ENCODE data around the gene DOCK8. TPM values are rescaled to one million over a fixed set of nuclear protein-coding genes. Genes with fewer than 3 reads are reported as not detected.

Gene DOCK8
- total and polyA plus RNA-seq, 2 experiments from 2014 or later = not detected

DNA sequence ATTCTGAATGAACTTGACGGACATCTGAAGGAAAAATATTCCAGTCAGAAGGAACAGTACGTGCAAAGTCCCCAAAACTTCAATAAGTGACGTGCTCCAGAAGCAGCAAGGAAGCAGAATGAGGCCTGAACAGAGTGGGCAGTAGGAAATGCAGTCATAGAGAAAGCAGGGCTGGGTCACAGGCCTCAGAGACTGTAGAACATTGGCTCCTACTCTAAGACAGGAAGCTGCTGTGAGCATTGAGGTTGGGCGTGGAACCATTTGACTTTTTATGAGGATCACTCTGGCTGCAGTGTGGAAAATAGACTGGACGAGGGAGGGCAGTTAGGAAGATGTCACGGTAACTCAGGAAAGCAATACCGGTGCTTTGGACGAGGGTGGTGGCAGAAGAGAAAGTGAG lies 64.0 kb downstream of the DOCK8 start:
- no peak overlapping the region for H3K4me2 ChIP-seq (ENCODE audit: unreplicated experiment)
- TF ChIP-seq EZH2phosphoT487 (IDR thresholded peaks at IDR 0.05; ENCODE audit: insufficient read depth, low read depth) (no peak), EZH2 (IDR thresholded peaks at IDR 0.05; ENCODE audit: insufficient read depth, poor library complexity, severe bottlenecking) (no peak)
- no peak overlapping the region for H3K27ac ChIP-seq
- 25 to 28% methylated on average over 8 of the region's 8 CpGs for WGBS, 2 experiments (ENCODE audit: low coverage in 1 of 2, low lambda C conversion rate in 2 of 2, missing lambda C conversion rate in 2 of 2)
- DNase-seq = no peak
- H3K9me2 ChIP-seq (ENCODE audit: insufficient read depth) = no peaks in the 10 kb centered on the region
- no peak overlapping the region for H2AFZ ChIP-seq
- no peak overlapping the region for H3K4me3 ChIP-seq
- in situ Hi-C loops (cut with MboI) = no loop called here
- no peaks in the 10 kb centered on the region for H4K20me1 ChIP-seq (ENCODE audit: insufficient read depth)
- H3K36me3 ChIP-seq (ENCODE audit: low read depth) = no peaks in the 10 kb centered on the region
- H3K79me2 ChIP-seq (ENCODE audit: insufficient read depth) = no peaks in the 10 kb centered on the region
- H3K9ac ChIP-seq = no peak overlapping the region
- H3F3A ChIP-seq (ENCODE audit: insufficient read depth) = no peaks in the 10 kb centered on the region
- no peaks in the 10 kb centered on the region for H3K4me1 ChIP-seq (ENCODE audit: insufficient read depth)
- H3K27me3 ChIP-seq (replicated peaks; ENCODE audit: insufficient read depth) = no peaks in the 10 kb centered on the region
- no peaks in the 10 kb centered on the region for H3K9me3 ChIP-seq (ENCODE audit: low read depth)

DNA sequence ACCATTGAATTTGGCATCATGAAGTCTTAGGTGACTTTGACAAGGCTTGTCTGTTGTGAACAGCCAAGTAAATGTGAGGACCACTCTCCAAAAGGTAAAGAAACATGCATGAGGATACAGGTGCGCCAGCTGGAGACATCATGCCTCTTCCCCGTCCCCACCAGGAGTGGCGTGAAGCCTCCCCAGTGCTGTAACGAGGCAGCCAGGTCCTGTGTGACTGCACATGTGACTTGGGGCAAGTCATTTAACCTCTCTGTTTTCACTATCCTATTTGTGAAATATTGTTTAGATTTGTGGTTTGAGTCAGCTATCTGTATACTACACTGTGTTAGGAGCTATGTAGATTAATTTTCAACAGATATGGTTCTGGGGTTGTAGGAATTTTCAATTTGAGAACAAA lies 65.0 kb downstream of the DOCK8 start:
- Histone ChIP-seq H3F3A (ENCODE audit: insufficient read depth) (no peaks in the 10 kb centered on the region), H2AFZ (no peak overlapping the region), H3K4me3 (no peak overlapping the region), H3K9ac (no peak overlapping the region), H3K27ac (no peak overlapping the region), H3K9me3 (ENCODE audit: low read depth) (no peaks in the 10 kb centered on the region), H3K9me2 (ENCODE audit: insufficient read depth) (no peaks in the 10 kb centered on the region), H3K27me3 (replicated peaks; ENCODE audit: insufficient read depth) (no peaks in the 10 kb centered on the region), H3K79me2 (ENCODE audit: insufficient read depth) (no peaks in the 10 kb centered on the region), H3K4me2 (ENCODE audit: unreplicated experiment) (no peak overlapping the region), H3K4me1 (ENCODE audit: insufficient read depth) (no peaks in the 10 kb centered on the region), H4K20me1 (ENCODE audit: insufficient read depth) (no peaks in the 10 kb centered on the region), H3K36me3 (ENCODE audit: low read depth) (no peaks in the 10 kb centered on the region)
- no peak for TF ChIP-seq EZH2 (IDR thresholded peaks at IDR 0.05; ENCODE audit: insufficient read depth, poor library complexity, severe bottlenecking)
- no peak for TF ChIP-seq EZH2phosphoT487 (IDR thresholded peaks at IDR 0.05; ENCODE audit: insufficient read depth, low read depth)
- 22 to 31% methylated on average over 4 of the region's 4 CpGs for WGBS, 2 experiments (ENCODE audit: low coverage in 1 of 2, low lambda C conversion rate in 2 of 2, missing lambda C conversion rate in 2 of 2)
- in situ Hi-C loops (cut with MboI) = no loop called here
- DNase-seq = no peak

DNA sequence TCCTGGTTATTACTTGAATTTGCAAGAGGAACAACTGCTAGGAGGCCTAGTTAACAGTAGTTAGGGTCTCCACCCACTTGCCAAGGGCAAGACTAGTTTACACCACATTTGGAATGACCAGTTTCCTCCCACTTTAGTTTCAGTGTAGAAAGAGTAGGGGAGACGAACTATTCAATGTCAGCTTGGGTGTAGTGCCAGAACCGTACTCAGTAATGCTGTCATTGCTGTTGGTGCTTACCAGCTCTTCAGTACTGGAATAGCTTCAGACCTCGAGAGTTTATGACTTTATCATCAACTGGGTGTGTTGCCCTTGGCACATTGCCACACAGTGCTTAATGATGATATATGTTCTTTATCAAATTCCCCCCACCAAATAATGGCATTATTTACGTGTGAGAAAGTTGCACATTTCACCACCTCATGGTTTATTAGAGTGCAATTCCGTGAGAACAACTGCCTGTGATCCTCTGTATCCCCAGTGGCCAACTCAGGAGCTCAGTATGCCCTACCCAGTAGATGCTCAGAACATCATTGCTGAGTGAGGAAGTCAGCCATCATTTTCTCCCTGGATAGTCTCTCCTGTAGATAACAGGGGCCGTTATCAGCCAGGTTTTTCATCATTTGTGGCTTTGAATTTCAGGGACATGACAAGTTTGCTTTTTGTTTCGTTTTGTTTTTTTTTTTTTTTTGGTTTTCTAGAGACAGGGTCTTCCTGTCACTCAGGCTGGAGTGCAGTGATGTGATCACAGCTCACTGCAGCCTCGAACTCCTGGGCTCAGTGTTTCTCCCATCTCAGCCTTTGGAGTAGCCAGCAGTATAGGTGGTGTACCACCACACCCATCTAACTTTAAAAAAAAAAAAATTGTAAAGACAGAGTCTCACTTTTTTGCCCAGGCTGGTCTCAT lies 67.3 kb downstream of the DOCK8 start:
- Histone ChIP-seq H3K4me2 (ENCODE audit: unreplicated experiment) (no peak overlapping the region), H2AFZ (no peak overlapping the region), H3K27me3 (replicated peaks; ENCODE audit: insufficient read depth) (no peaks in the 10 kb centered on the region), H3K9ac (no peak overlapping the region), H3K79me2 (ENCODE audit: insufficient read depth) (no peaks in the 10 kb centered on the region), H3K9me3 (ENCODE audit: low read depth) (no peaks in the 10 kb centered on the region), H3K27ac (no peak overlapping the region), H3K9me2 (ENCODE audit: insufficient read depth) (no peaks in the 10 kb centered on the region), H3K36me3 (ENCODE audit: low read depth) (no peaks in the 10 kb centered on the region), H3K4me3 (no peak overlapping the region), H3F3A (ENCODE audit: insufficient read depth) (no peaks in the 10 kb centered on the region), H4K20me1 (ENCODE audit: insufficient read depth) (no peaks in the 10 kb centered on the region), H3K4me1 (ENCODE audit: insufficient read depth) (no peaks in the 10 kb centered on the region)
- no peak for TF ChIP-seq EZH2 (IDR thresholded peaks at IDR 0.05; ENCODE audit: insufficient read depth, poor library complexity, severe bottlenecking)
- no peak for TF ChIP-seq EZH2phosphoT487 (IDR thresholded peaks at IDR 0.05; ENCODE audit: insufficient read depth, low read depth)
- no peak for DNase-seq
- WGBS, 2 experiments (ENCODE audit: low coverage in 1 of 2, low lambda C conversion rate in 2 of 2, missing lambda C conversion rate in 2 of 2) = 10 to 13% methylated on average over 8 of the region's 8 CpGs
- in situ Hi-C loops (cut with MboI) = no loop called here

DNA sequence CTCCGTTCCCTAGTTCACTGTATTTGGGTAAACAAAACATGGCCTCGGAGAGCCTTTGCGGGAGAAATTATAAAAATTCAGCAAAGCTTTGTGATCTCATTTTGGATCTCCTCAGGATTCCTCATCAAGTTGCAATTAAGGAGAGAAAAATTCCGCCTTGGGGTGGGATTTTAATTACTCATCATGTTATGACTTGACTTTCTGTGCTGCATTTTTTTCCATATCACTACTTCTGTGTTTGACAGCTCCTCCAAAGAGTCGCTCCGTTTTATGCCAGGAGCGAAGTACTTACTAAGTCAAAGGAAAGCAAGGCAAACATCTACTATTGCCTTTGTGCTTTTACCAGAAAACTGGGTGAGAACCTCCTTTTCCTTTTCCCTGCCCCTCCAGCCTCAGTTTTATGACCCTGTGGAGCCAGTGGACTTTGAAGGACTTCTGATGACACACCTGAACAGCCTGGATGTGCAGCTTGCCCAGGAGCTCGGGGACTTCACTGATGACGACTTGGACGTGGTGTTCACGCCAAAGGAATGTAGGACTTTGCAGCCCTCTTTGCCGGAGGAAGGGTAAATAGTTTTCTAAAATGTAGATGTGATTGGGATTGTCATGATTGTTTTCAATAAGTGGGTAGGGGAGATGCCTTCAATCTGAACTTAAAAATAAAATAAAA lies 71.5 kb downstream of the DOCK8 start:
- 39 to 48% methylated on average over 12 of the region's 12 CpGs for WGBS, 2 experiments (ENCODE audit: low coverage in 1 of 2, low lambda C conversion rate in 2 of 2, missing lambda C conversion rate in 2 of 2)
- no peak for TF ChIP-seq EZH2 (IDR thresholded peaks at IDR 0.05; ENCODE audit: insufficient read depth, poor library complexity, severe bottlenecking)
- TF ChIP-seq EZH2phosphoT487 (IDR thresholded peaks at IDR 0.05; ENCODE audit: insufficient read depth, low read depth) = no peak
- Histone ChIP-seq H2AFZ (no peak overlapping the region), H3K4me2 (ENCODE audit: unreplicated experiment) (no peak overlapping the region), H3K36me3 (ENCODE audit: low read depth) (no peaks in the 10 kb centered on the region), H3K4me3 (no peak overlapping the region), H3K9me3 (ENCODE audit: low read depth) (no peaks in the 10 kb centered on the region), H3K27me3 (replicated peaks; ENCODE audit: insufficient read depth) (no peaks in the 10 kb centered on the region), H3K4me1 (ENCODE audit: insufficient read depth) (no peaks in the 10 kb centered on the region), H3K27ac (no peak overlapping the region), H3F3A (ENCODE audit: insufficient read depth) (no peaks in the 10 kb centered on the region), H3K79me2 (ENCODE audit: insufficient read depth) (no peaks in the 10 kb centered on the region), H3K9me2 (ENCODE audit: insufficient read depth) (no peaks in the 10 kb centered on the region), H4K20me1 (ENCODE audit: insufficient read depth) (no peaks in the 10 kb centered on the region), H3K9ac (no peak overlapping the region)
- no peak for DNase-seq
- in situ Hi-C loops (cut with MboI) = no loop called here

All from GM23248 (cell line).